Peyer's patch (tissue), 4 donors: ENCODE data around the gene BBLN. TPM values are rescaled to one million over a fixed set of nuclear protein-coding genes. Genes with fewer than 3 reads are reported as not detected.

Source experiments
- DNase-seq, 3 donors: peaks; one replicate each; pipeline ENCODE4 v3.0.0-alpha.2; 2017 to 2019
- H3K27ac ChIP-seq, 4 donors: fragments of 200-600 bp; sonication (generic); one replicate each; pipeline ENCODE4 v1.5.1; 2016 to 2019
- H3K27me3 ChIP-seq, 2 donors: fragments of 200-600 bp; sonication (generic); one replicate each; pipeline ENCODE4 v1.5.1; 2019
- H3K36me3 ChIP-seq, 3 donors: fragments of 200-600 bp; sonication (generic); one replicate each; pipeline ENCODE4 v1.5.1; 2016 to 2019
- H3K4me1 ChIP-seq, 4 donors: fragments of 200-600 bp; sonication (generic); one replicate each; pipeline ENCODE4 v1.5.1; 2016 to 2019
- H3K4me3 ChIP-seq, 4 donors: fragments of 200-600 bp; sonication (generic); 1 replicate in 3 of 4; 2 replicates in 1 of 4; pipeline ENCODE4 v1.5.1; 2016 to 2019; ENCODE audit warnings: mild to moderate bottlenecking in 1 of 4
- H3K9me3 ChIP-seq, 4 donors: fragments of 200-600 bp; sonication (generic); one replicate each; pipeline ENCODE4 v1.5.1; 2016 to 2019; ENCODE audit warnings: mild to moderate bottlenecking in 1 of 4
- POLR2A ChIP-seq, 2 donors: fragments of 450-650 bp; IDR thresholded peaks; one replicate each; pipeline ENCODE4 v1.5.1; 2017; ENCODE audit warnings: antibody characterized with exemption in 2 of 2, mild to moderate bottlenecking in 2 of 2, moderate library complexity in 2 of 2
- total RNA-seq, 4 donors: library from RNA; depleted of rRNA; stranded (reverse); fragments of >200 nt; gene quantifications; one replicate each; pipeline ENCODE4 v1.1.0, GENCODE V29; 2016
- TF ChIP-seq, protein P1 (sequence below), 6 experiments: fragments of 450-650 bp in 4 of 6; fragments of 200-600 bp in 2 of 6; sonication (generic) in 1 of 6; IDR thresholded peaks; one replicate each; pipeline ENCODE4 v1.5.1; 2017 to 2019; ENCODE audit warnings: antibody characterized with exemption in 6 of 6, mild to moderate bottlenecking in 3 of 6, moderate library complexity in 1 of 6

Gene BBLN
- total RNA-seq, 4 donors from 2014 or later = 38.8 to 93.7 (median 70.2) TPM

DNA sequence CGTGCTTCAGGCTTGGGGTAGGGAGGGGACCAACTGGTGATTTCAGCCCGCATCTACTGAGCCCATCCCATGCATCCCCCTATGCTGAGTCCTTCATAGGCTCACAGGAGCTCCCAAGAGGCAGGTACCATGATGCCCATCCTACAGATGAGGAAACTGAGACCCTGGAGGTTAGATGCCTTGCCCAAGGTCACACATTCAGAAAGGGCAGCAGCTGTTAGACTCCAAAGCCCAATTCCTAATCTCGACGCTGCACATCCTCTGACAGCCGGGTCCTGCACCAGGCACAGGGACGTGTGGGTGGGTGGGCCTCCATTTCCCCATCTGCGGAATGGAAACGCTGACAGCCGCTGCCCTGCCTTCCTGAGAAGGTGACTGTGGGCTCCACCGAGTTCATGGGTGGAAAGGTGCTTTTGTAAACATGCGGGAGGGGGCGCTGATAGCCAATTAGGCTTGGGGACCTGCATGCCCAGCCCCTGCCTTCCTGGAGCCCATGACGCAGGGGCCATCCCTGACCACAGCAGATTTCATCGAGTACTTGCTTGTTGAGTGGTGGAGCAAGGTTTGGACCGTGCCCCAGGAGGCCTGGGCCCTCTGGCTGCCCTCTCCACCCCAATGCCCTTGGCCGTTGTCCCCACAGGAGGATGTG, 45.4 kb downstream of the BBLN start:
- Histone ChIP-seq H3K27ac (no peak overlapping the region), H3K36me3 (no peaks in the 10 kb centered on the region), H3K4me3 (no peak overlapping the region), H3K27me3 (no peaks in the 10 kb centered on the region), H3K4me1 (peaks cover 0 to 20% (median 9%) of the 10 kb centered on the region in 4 donors), H3K9me3 (no peaks in the 10 kb centered on the region)
- no peak for DNase-seq
- no peak for TF ChIP-seq POLR2A (IDR thresholded peaks at IDR 0.05)
- TF ChIP-seq, protein P1, sequence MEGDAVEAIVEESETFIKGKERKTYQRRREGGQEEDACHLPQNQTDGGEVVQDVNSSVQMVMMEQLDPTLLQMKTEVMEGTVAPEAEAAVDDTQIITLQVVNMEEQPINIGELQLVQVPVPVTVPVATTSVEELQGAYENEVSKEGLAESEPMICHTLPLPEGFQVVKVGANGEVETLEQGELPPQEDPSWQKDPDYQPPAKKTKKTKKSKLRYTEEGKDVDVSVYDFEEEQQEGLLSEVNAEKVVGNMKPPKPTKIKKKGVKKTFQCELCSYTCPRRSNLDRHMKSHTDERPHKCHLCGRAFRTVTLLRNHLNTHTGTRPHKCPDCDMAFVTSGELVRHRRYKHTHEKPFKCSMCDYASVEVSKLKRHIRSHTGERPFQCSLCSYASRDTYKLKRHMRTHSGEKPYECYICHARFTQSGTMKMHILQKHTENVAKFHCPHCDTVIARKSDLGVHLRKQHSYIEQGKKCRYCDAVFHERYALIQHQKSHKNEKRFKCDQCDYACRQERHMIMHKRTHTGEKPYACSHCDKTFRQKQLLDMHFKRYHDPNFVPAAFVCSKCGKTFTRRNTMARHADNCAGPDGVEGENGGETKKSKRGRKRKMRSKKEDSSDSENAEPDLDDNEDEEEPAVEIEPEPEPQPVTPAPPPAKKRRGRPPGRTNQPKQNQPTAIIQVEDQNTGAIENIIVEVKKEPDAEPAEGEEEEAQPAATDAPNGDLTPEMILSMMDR (IDR thresholded peaks at IDR 0.05) = no peak

- DNase-seq = no peak
- H3K4me3 ChIP-seq = no peak overlapping the region
- no peak overlapping the region for H3K27ac ChIP-seq
- peaks cover 0 to 20% (median 9%) of the 10 kb centered on the region in 4 donors for H3K4me1 ChIP-seq
- no peak for TF ChIP-seq POLR2A (IDR thresholded peaks at IDR 0.05)
- TF ChIP-seq, protein P1 (IDR thresholded peaks at IDR 0.05) = no peak
- no peaks in the 10 kb centered on the region for H3K27me3 ChIP-seq
- H3K36me3 ChIP-seq = no peaks in the 10 kb centered on the region
- no peaks in the 10 kb centered on the region for H3K9me3 ChIP-seq
Observed at GRCh38 chr9:128206484-128206883, 46.4 kb downstream of the BBLN start.

GRCh38 chr9:128206916-128207910, 47.1 kb downstream of the BBLN start:
- peaks cover 0 to 24% (median 9%) of the 10 kb centered on the region in 4 donors for H3K4me1 ChIP-seq
- no peak overlapping the region for H3K4me3 ChIP-seq
- no peak overlapping the region for H3K27ac ChIP-seq
- no peaks in the 10 kb centered on the region for H3K27me3 ChIP-seq
- DNase-seq = no peak
- no peaks in the 10 kb centered on the region for H3K9me3 ChIP-seq
- TF ChIP-seq POLR2A (IDR thresholded peaks at IDR 0.05) = no peak
- TF ChIP-seq, protein P1 (IDR thresholded peaks at IDR 0.05) = no peak
- H3K36me3 ChIP-seq = no peaks in the 10 kb centered on the region

DNA sequence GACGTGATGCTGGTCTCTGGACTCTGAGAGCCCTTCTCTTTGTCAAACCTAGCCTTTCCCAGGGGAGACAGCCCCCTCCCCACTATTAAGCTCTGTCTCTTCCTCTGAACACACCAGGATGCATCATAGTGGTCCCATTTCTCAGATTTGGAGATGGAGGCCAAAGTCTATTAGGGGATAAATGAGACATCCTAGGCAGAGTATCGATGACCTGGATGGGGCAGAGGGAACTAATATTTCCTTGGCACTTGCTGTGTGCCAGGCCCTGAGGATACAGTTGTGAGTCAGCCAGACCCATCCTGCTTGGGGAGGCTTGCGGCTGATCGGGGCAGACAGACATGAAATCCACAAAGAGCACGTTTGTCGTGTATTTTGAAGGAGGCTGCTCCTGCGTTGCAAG, 48.3 kb downstream of the BBLN start:
- no peak for TF ChIP-seq POLR2A (IDR thresholded peaks at IDR 0.05)
- TF ChIP-seq, protein P1 (IDR thresholded peaks at IDR 0.05) = no peak
- no peak overlapping the region for H3K4me3 ChIP-seq

DNA sequence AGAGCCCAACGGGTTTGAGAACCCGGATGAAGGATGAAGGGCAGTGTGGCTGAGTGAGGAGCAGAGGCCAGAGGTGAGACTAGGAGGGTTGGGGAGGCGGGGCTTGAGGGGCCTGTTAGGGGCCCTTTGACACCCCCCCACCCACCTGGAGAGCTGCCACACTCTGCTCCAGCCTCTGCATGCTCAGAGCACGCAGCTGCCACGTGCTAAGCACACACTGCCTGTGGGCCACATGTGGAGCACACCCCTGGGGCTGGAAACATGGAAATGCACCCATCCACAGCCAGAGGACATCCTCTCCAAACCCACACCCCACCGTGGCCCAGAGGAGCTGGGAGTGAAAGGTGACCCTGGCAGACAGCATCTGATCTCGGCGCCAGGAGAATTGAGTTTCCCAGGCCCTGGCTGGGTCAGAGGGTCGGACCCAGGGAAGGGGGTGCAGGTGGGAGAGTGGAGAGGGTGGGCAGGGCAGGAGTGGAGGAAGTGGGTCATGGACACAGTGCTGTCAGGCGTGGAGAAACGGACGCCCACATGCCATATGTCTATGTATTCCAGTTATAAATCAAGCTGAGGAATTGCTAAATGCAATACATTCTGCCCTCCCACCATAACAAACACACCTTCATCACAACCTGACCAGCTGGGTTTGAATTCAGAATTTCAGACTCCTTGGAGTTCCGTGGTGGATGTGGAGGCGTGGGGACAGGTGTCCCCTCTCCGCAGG, 49.0 kb downstream of the BBLN start:
- Histone ChIP-seq H3K9me3 (no peaks in the 10 kb centered on the region), H3K4me3 (no peak overlapping the region), H3K36me3 (no peaks in the 10 kb centered on the region), H3K27ac (no peak overlapping the region), H3K4me1 (peaks cover 0 to 21% (median 2%) of the 10 kb centered on the region in 4 donors), H3K27me3 (no peaks in the 10 kb centered on the region)
- no peak for TF ChIP-seq POLR2A (IDR thresholded peaks at IDR 0.05)
- TF ChIP-seq, protein P1 (IDR thresholded peaks at IDR 0.05) = no peak
- no peak for DNase-seq

More for the DNA sequence above, 48.3 kb downstream of the BBLN start:
- Histone ChIP-seq H3K36me3 (no peaks in the 10 kb centered on the region), H3K4me1 (peaks cover 0 to 27% (median 8%) of the 10 kb centered on the region in 4 donors), H3K27me3 (no peaks in the 10 kb centered on the region), H3K9me3 (no peaks in the 10 kb centered on the region), H3K27ac (no peak overlapping the region)
- DNase-seq = no peak
